ENCODE results near the gene MTHFS.
A peak's percentile ranks its signal among the peaks of the same experiment; 100 is the strongest.
"Not testable (repeated sequence)": the region's sequence is repeated elsewhere in the genome, so short reads cannot be mapped to it uniquely, and the experiment has no call there.

Gene MTHFS

DNA sequence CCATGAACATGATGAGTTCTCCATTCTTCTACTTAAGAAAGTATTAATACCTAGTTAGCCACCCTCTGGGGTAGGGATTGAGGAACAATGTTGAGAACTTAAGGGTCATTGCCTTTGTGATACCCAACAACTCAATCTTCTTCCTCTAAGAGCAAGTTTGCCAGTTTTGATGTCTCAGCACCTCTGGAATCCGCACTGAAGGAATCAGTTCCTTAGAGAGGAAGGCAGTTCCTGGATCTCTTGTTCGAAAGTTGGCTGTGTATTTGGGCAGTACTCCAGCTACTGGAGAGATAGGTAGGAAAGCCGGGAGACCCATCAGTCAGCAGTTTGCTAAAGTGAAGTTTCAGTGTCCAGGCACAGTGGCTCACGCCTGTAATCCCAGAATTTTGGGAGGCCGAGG is 35.6 kb upstream of the MTHFS start:
- Histone ChIP-seq H3K4me1 (peaks cover 0 to 24% (median 0%) of the 10 kb centered on the region in 10 experiments; a peak in 5 of 20 replicates), H3K27me3 (peaks cover 0 to 30% (median 0%) of the 10 kb centered on the region in 11 experiments; a peak in 5 of 22 replicates), H3K4me2 (peak overlapping the region in 2 of 11 experiments; percentile 39 to 48; a peak in 4 of 22 replicates), H3K9ac (no peak overlapping the region), H3K9me3 (replicated peaks in 1 of 11) (peaks cover 0 to 6% (median 3%) of the 10 kb centered on the region in 11 experiments; a peak in 15 of 22 replicates), H3K36me3 (no peaks in the 10 kb centered on the region), H4K20me1 (no peaks in the 10 kb centered on the region), H3K4me3 (no peak overlapping the region), H3K27ac (no peak overlapping the region)
- no peak for TF ChIP-seq Cebpa-rat (IDR thresholded peaks at IDR 0.05)

DNA sequence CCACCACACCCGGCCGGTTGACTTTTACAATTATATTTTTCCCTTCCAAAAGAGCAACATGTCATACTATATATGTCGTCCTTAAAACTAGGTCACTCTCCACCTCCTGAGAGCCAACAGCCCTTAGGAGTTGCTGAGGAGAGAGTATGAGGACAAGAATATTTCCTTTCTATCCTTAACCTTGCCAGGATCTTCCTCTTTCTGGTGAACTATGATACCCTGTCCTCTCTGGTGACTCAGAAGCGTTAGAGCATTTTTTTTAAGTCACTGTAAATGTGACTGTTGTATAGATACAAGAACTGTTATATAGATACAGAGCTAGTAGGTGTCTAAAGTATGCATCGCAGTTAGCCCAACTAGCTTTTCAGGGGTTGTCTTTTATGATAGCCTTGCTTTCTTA is 33.7 kb upstream of the MTHFS start:
- no peaks in the 10 kb centered on the region for H4K20me1 ChIP-seq
- peaks cover 0 to 24% (median 17%) of the 10 kb centered on the region in 11 experiments; a peak in 18 of 22 replicates for H3K9me3 ChIP-seq (replicated peaks in 1 of 11)
- TF ChIP-seq Cebpa-rat (IDR thresholded peaks at IDR 0.05), result no peak
- H3K27me3 ChIP-seq, result peaks cover 0 to 15% (median 0%) of the 10 kb centered on the region in 11 experiments; a peak in 4 of 22 replicates
- peak overlapping the region in 3 of 11 experiments; percentile 18 to 48 (median 29); a peak in 4 of 22 replicates for H3K4me2 ChIP-seq
- H3K36me3 ChIP-seq, result no peaks in the 10 kb centered on the region
- H3K4me1 ChIP-seq, result peaks cover 0 to 24% (median 0%) of the 10 kb centered on the region in 10 experiments; a peak in 5 of 20 replicates
- H3K27ac ChIP-seq, result no peak overlapping the region
- H3K9ac ChIP-seq, result no peak overlapping the region
- no peak overlapping the region for H3K4me3 ChIP-seq

DNA sequence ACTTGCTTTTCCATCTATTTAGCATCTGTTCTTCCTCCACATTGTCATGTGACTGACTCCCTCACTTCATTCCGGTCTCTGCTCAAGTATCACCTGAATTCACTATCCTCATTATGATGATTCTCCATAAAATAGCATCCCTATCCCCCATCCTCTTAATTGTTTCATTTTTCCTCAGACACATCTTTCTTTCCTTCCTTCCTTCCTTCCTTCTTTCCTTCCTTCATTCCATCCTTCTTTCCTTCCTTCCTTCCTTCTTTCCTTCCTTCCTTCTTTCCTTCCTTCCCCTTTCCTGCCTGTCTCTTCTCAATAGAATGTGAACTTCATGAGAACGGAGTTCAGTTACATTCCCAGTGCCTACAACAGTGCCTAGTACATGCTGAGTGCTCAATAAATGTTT is 32.6 kb upstream of the MTHFS start:
- TF ChIP-seq Cebpa-rat (IDR thresholded peaks at IDR 0.05), result no peak
- peaks cover 0 to 10% (median 0%) of the 10 kb centered on the region in 11 experiments; a peak in 3 of 22 replicates for H3K27me3 ChIP-seq

DNA sequence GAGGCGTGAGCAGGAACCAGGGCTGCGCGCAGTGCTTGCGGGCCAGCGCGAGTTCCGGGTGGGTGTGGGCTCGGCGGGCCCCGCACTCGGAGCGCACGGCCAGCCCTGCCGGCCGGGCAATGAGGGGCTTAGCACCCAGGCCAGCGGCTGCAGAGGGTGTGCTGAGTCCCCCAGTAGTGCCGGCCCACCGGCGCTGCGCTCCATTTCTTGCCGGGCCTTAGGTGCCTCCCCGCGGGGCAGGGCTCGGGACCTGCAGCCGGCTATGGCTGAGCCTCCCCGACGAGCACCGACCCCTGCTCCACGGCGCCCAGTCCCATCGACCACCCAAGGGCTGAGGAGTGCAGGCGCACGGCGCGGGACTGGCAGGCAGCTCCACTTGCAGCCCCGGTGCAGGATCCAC is 29.3 kb upstream of the MTHFS start:
- not testable (repeated sequence) for H3K27me3 ChIP-seq, H3K9ac ChIP-seq, H3K4me3 ChIP-seq, H4K20me1 ChIP-seq, H3K4me2 ChIP-seq, H3K27ac ChIP-seq
- Histone ChIP-seq H3K36me3 (peaks cover 8 to 10% (median 10%) of the 10 kb centered on the region in 11 experiments), H3K4me1 (peaks cover 7 to 24% (median 14%) of the 10 kb centered on the region in 10 experiments), H3K9me3 (replicated peaks in 1 of 11) (peaks cover 13 to 49% (median 28%) of the 10 kb centered on the region in 11 experiments)

More for the DNA sequence above, 32.6 kb upstream of the MTHFS start:
- H3K9me3 ChIP-seq (replicated peaks in 1 of 11), result peaks cover 0 to 32% (median 17%) of the 10 kb centered on the region in 11 experiments; a peak in 18 of 22 replicates
- no peak overlapping the region for H3K4me2 ChIP-seq
- no peak overlapping the region for H3K4me3 ChIP-seq
- no peak overlapping the region for H3K27ac ChIP-seq
- peaks cover 2 to 28% (median 6%) of the 10 kb centered on the region in 10 experiments; a peak in 19 of 20 replicates for H3K4me1 ChIP-seq
- no peaks in the 10 kb centered on the region for H4K20me1 ChIP-seq
- H3K9ac ChIP-seq, result no peak overlapping the region
- H3K36me3 ChIP-seq, result no peaks in the 10 kb centered on the region

DNA sequence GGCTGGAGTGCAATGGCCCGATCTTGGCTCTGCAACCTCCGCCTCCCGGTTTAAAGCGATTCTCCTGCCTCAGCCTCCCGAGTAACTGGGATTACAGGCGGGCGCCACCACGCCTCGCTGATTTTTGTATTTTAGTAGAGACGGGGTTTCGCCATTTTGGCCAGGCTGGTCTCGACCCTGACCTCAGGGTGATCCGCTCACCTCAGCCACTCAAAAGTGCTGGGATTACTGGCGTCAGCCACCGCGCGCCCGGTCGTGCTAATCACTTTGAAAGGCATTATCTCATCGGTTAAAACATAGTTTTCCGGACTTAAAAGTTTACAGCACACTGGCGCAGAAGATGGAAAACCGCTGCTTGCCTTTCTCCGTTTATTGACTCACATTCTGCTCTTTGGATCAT is 27.6 kb upstream of the MTHFS start:
- H3K36me3 ChIP-seq, result peaks cover 22 to 27% (median 26%) of the 10 kb centered on the region in 11 experiments
- peaks cover 7 to 17% (median 12%) of the 10 kb centered on the region in 10 experiments for H3K4me1 ChIP-seq
- H3K4me2 ChIP-seq, result peak overlapping the region; percentile 58 to 87 (median 82)
- H3K9me3 ChIP-seq (replicated peaks in 1 of 11), result peaks cover 31 to 66% (median 46%) of the 10 kb centered on the region in 11 experiments
- peak overlapping the region; percentile 85 to 97 (median 93) for H3K9ac ChIP-seq
- peaks cover 0 to 3% (median 0%) of the 10 kb centered on the region in 11 experiments; a peak in 1 of 22 replicates for H3K27me3 ChIP-seq
- H4K20me1 ChIP-seq, result peaks cover 0 to 7% (median 0%) of the 10 kb centered on the region in 11 experiments; a peak in 5 of 22 replicates
- TF ChIP-seq Cebpa-rat (IDR thresholded peaks at IDR 0.05), result no peak
- peak overlapping the region; percentile 82 to 99 (median 94) for H3K4me3 ChIP-seq
- H3K27ac ChIP-seq, result peak overlapping the region; percentile 80 to 96 (median 94)

DNA sequence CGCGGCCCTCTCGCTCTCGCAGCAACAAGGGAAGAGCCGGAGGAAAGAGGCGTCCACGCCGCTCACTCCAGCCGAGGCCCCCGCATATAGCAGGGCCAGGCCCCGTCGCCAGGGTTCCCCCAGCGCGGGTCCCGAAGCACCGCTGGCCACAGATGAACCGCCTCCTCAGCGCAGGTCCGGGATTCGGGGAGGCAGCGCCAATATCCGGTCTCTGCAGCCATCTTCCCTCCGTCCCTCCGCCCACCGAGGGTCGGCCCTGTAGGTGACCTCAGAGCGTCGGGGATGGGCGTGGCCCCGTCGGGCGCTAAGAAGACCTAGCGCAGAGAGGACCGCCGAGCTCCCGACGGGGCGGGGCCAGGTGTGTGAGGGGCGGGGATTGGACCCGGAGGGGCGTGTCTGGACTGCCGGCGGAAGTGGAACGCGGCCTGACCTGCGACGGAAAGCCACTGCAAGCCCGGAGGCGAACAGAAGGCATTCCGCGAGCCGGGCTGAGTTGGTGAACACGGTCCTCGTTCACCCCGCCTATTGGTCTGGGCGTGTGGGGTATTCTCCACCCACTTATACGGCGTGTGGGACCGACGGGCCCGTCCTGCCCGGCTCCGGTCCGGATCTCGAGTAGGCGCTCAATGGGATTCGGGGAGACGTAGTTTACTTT is 26.8 kb upstream of the MTHFS start:
- Histone ChIP-seq H3K27ac (peak overlapping the region; percentile 80 to 96 (median 94)), H3K4me2 (peak overlapping the region; percentile 82 to 94 (median 90)), H3K4me3 (peak overlapping the region; percentile 82 to 99 (median 94)), H3K9ac (peak overlapping the region; percentile 85 to 97 (median 93)), H3K4me1 (peaks cover 7 to 17% (median 12%) of the 10 kb centered on the region in 10 experiments), H4K20me1 (peaks cover 0 to 7% (median 0%) of the 10 kb centered on the region in 11 experiments; a peak in 5 of 22 replicates), H3K9me3 (replicated peaks in 1 of 11) (peaks cover 38 to 74% (median 53%) of the 10 kb centered on the region in 11 experiments), H3K27me3 (no peaks in the 10 kb centered on the region; a peak in 1 of 22 replicates), H3K36me3 (peaks cover 28 to 35% (median 33%) of the 10 kb centered on the region in 11 experiments)
- TF ChIP-seq Cebpa-rat (IDR thresholded peaks at IDR 0.05), result no peak

DNA sequence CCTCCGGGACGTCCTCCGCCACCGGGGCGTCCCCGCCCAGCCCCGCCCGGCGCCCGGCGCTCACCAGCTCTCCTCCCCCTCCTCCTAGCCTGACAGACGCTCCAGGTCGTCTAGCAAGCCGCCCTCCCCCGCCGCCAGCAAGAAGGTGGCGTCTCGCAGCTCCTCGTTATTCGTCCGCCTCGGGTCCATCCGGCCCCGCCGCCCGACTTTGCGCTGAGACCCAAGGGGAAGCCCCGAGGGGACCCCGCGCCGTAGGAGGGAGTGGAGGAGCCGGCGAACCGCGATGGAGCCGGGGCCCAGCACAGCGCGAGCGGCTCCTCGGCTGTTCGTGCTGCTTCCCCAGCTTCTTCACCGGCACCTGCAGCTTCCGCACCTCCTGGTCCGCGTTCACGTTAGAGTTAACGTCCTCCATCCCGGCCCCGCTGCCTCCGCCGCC is 26.3 kb upstream of the MTHFS start:
- Histone ChIP-seq H3K9me3 (replicated peaks in 1 of 11) (peaks cover 43 to 79% (median 58%) of the 10 kb centered on the region in 11 experiments), H3K4me3 (peak overlapping the region; percentile 82 to 99 (median 94)), H3K9ac (peak overlapping the region; percentile 85 to 97 (median 93)), H4K20me1 (peaks cover 0 to 7% (median 0%) of the 10 kb centered on the region in 11 experiments; a peak in 5 of 22 replicates), H3K27me3 (no peaks in the 10 kb centered on the region; a peak in 1 of 22 replicates), H3K4me2 (peak overlapping the region; percentile 78 to 94 (median 90)), H3K4me1 (peaks cover 7 to 17% (median 12%) of the 10 kb centered on the region in 10 experiments), H3K36me3 (peaks cover 33 to 40% (median 39%) of the 10 kb centered on the region in 11 experiments), H3K27ac (peak overlapping the region; percentile 73 to 96 (median 94))
- no peak for TF ChIP-seq Cebpa-rat (IDR thresholded peaks at IDR 0.05)

DNA sequence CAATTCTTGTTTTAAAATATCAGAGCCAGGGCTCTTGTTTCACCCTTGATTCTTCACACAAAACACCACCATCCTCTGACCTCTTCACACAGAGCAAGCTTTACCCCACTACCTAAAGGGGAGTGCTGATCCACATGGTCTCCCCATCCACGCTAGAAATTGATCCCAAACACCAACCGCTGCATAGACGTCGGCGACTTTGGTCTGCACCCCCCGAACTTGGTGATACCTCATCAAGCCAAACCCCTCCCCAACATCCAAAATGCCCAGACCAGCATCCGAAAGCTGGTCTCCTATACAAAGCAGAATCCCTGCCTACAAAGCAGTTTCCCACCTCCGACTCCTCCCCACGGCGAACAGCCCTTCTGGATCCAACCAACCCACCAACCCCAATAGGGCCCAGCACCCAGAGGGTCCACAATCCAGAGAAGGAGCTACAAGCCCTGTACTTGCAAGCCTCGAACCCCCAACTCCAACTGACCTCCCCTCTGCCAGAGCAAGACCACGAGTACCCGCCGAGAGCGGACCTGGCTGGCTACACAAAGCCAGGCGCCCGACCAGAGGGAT is 25.8 kb upstream of the MTHFS start:
- Histone ChIP-seq H3K9me3 (replicated peaks in 1 of 11) (peaks cover 48 to 81% (median 63%) of the 10 kb centered on the region in 11 experiments), H3K4me2 (peak overlapping the region; percentile 78 to 94 (median 90))
- no peak for TF ChIP-seq Cebpa-rat (IDR thresholded peaks at IDR 0.05)

More for the DNA sequence above, 25.8 kb upstream of the MTHFS start:
- Histone ChIP-seq H3K9ac (peak overlapping the region; percentile 85 to 97 (median 93)), H3K27ac (peak overlapping the region; percentile 73 to 96 (median 94); a peak in 21 of 22 replicates), H3K36me3 (peaks cover 38 to 45% (median 44%) of the 10 kb centered on the region in 11 experiments), H4K20me1 (peaks cover 0 to 7% (median 0%) of the 10 kb centered on the region in 11 experiments; a peak in 5 of 22 replicates), H3K4me3 (peak overlapping the region; percentile 82 to 99 (median 94)), H3K4me1 (peaks cover 7 to 17% (median 12%) of the 10 kb centered on the region in 10 experiments), H3K27me3 (no peaks in the 10 kb centered on the region; a peak in 1 of 22 replicates)

Measured in BLaER1 treated with 17β-estradiol and CSF1 and Interleukin-3, amounts not matched to agents 10 nM and 100 nM (cell line).